HK-2 (cell line): ENCODE data around the gene KANK2.
"Not testable (repeated sequence)": the region's sequence is repeated elsewhere in the genome, so short reads cannot be mapped to it uniquely, and the experiment has no call there.

Source experiments
- DNase-seq: peaks from one replicate; pipeline ENCODE4 v3.0.0-alpha.2; 2018; ENCODE audit not compliant: unreplicated experiment

Gene KANK2

DNA sequence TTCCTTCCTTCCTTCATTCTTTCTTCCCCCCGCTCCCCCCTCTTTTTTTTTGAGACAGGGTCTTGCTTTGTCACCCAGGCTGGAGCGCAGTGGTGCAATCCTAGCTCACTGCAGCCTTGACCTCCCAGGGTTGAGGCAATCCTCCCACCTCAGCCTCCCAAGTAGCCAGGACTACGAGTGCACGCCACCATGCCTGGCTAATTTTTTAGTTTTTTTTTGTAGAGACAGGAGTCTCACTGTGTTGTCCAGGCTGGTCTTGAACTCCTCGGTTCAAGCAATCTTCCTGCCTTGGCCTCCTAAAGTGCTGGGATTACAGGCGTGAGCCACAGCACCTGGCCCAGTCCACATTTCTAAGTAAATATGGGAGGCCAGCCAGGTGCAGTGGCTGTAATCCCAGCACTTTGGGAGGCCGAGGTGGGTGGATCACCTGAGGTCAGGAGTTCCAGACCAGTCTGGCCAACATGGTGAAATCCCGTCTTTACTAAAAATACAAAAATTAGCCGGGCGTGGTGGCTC lies 57.3 kb downstream of the KANK2 start:
- DNase-seq = not testable (repeated sequence)

DNA sequence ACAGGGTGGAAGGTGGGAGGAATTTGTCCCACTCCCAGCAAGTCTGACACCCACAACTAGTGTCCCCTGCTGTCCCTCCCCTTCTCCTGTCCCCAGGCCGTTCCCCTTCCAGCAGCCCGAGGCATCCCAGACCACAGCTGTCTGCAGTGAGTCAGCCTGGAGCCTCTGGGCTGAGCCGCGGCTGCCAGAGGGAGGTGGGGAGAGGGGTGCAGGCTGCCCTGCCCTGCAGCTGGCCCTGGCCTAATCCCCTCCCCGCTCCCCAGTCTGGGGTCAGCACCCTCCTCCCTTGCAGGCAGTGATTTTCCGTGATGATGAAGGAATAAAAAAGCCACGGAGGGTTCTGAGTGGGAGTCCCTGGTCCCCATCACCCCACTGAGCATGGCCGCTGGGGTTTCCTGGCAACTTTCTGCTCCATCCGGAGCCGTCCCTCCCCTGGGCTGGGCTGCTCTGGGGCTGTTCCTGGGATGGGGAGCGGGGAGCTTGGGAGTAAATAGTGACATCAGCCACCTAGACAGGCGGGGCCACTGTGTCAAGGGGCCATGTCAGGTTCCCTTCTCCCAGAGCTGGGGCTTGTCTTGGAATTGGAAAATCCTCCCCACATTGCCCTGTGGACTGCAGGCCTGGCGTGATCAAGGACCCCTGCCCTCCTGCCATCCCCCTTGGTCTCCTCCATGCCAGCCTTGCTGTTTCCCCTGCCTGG lies 58.6 kb downstream of the KANK2 start:
- peak; percentile 85 for DNase-seq

GRCh38 chr19:11137542-11138384 lies 59.6 kb downstream of the KANK2 start:
- DNase-seq = peak; percentile 89

DNA sequence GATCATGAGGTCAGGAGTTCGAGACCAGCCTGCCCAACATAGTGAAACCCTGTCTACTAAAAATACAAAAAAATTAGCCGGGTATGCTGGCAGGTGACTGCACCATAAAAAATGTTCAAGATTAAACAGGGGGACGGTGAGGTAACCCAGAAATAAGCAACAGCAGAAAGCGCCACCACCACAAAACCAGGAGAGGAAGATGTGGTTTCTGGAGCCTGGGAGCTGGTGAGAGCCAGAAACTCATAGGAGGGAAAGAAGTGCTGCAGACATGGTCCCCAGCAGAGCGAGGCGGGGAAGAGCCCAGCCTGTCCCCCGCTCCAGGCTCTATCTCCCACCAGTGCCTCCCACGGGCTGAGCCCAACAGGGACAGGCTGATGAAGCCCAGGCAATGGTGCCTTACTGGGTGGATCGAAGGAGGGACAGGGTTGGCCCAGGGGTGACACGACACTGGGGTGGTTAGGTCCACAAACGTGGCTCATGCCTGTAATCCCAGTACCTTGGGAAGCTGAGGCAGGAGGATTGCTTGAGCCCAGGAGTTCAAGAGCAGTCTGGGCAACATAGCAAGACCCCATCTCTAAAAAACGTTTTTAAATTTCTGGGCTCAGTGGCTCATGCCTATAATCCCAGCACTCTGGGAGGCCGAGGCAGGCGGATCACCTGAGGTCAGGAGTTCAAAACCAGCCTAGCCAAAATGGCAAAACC lies 60.8 kb downstream of the KANK2 start:
- DNase-seq = no peak

- DNase-seq = no peak
These were observed 65.9 kb downstream of the KANK2 start for GRCh38 chr19:11131471-11131870.

- peak; percentile 71 for DNase-seq
These were observed 66.4 kb downstream of the KANK2 start for GRCh38 chr19:11130824-11131455.

DNA sequence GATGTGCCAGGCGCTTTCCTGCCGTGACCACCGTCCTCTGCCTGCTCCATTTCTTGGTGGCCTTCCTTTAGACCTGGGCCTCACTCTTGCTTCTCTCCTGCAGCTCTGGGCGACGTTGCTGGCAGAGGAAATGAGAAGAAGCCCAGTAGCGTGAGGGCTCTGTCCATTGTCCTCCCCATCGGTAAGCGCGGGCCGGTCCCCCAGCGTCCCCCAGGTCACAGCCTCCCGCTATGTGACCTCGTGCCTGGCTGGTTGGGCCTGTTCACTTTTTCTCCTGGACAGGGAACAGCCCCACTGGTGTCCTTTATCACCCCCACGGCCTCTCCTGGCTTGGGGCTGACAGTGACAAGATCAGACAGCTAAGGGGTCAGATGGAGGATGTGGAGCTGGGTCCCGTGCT lies 69.4 kb downstream of the KANK2 start:
- no peak for DNase-seq

GRCh38 chr19:11125994-11126685 lies 71.2 kb downstream of the KANK2 start:
- peak; percentile 76 for DNase-seq

DNA sequence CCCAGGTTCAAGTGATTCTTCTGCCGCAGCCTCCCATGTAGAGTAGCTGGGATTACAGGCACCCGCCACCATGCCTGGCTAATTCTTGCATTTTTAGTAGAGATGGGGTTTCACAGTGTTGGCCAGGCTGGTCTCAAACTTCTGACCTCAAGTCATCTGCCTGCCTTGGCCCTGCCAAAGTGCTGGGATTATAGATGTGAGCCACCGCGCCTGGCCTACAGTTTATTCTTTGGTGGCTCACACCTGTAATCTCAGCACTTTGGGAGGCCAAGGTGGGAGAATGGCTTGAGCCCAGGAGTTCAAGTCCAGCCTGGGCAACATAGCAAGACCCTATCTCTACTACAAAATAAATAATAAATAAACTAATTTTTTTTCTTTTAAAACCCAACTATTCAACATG lies 73.2 kb downstream of the KANK2 start:
- not testable (repeated sequence) for DNase-seq

DNA sequence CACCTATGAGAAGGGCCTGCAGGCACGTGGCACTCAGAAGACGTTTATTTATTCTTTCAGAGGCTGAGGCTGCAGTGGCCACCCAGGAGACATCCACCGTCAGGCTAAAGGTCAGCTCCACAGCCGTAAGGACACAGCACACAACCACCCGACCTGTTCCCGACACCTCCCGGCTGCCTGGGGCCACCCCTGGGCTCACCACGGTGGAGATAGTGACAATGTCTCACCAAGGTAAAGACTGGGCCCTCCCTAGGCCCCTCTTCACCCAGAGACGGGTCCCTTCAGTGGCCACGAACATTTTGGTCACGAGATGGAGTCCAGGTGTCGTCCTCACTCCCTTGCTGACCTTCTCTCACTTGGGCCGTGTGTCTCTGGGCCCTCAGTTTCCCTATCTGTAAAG lies 74.2 kb downstream of the KANK2 start:
- no peak for DNase-seq

GRCh38 chr19:11121963-11122362 lies 75.4 kb downstream of the KANK2 start:
- DNase-seq = not testable (repeated sequence)

DNA sequence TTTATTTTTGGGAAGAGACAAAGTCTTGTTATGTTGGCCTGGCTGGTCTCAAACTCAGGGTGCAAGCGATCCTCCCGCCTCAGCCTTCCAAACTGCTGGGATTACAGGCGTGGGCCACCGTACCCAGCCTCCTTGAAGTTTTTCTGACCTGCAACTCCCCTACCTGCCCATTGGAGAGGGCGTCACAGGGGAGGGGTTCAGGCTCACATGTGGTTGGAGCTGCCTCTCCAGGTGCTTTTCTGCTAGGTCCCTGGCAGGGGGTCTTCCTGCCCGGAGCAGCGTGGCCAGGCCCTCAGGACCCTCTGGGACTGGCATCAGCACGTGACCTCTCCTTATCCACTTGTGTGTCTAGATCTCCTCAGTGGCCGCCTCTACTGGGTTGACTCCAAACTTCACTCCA lies 80.8 kb downstream of the KANK2 start:
- DNase-seq = no peak

- DNase-seq = no peak
These were observed 81.4 kb downstream of the KANK2 start for GRCh38 chr19:11115895-11116446.

GRCh38 chr19:11115042-11115441 lies 82.3 kb downstream of the KANK2 start:
- DNase-seq = no peak
